ENCODE data around the gene SPATS2L.

Gene SPATS2L

DNA sequence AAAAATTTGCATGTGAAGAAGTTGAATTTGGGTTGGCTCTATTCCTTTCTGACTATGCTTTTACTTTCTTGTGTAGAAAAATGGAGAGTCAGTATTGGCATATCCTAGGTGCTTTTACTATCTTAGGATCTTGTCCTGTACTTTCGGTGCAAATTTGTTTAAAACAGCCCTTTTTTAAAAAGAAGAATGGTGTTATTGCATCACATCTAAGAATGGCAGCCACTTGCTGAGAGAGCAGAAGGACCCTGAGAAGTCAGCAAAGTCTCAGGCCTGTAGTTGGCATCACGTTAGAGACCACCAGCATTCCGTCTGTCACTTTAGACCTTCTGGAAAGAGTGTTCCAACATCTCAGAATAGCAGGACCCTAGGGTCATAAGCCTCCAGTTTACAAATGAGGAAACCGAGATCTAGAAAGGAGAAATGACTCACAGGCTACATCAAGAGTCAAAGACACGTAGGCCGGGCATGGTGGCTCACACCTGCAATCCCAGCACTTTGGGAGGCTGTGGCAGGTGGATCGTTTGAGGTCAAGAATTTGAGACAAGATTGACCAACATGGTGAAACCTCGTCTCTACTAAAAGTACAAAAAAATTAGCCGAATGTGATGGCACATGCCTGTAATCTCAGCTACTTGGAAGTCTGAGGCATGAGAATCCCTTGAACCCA, 42.5 kb downstream of the SPATS2L start:
- Histone ChIP-seq H3K4me3 (ENCODE audit: low read depth, low read length) (no peak overlapping the region), H3K27ac (ENCODE audit: extremely low read depth, low read depth, low read length) (no peak overlapping the region), H3K9me3 (ENCODE audit: control insufficient read depth, insufficient read depth, low read depth, low read length) (no peaks in the 10 kb centered on the region), H3K36me3 (ENCODE audit: control insufficient read depth in 2 of 2, insufficient read depth in 1 of 2, low read length in 2 of 2) (no peaks in the 10 kb centered on the region), H3K4me1 (ENCODE audit: control insufficient read depth, insufficient read depth, low read length) (peaks cover 11% of the 10 kb centered on the region; the same call in 1 of the 2 replicates)
- ChIA-PET CTCF (no interaction called here), POLR2A (no interaction called here)
- TF ChIP-seq ZNF600 (tag by site-specific recombination; IDR thresholded peaks at IDR 0.05) (no peak), ZNF747 (tag by site-specific recombination; IDR thresholded peaks at IDR 0.05) (no peak), ZNF623 (tag by site-specific recombination; IDR thresholded peaks at IDR 0.05) (no peak), ZNF558 (tag by site-specific recombination; IDR thresholded peaks at IDR 0.05) (no peak), RBAK (tag by site-specific recombination; IDR thresholded peaks at IDR 0.05) (no peak), KLF9 (tag by site-specific recombination; IDR thresholded peaks at IDR 0.05; ENCODE audit: low read depth) (no peak), HOXA7 (CRISPR knock-in tag; IDR thresholded peaks at IDR 0.05; ENCODE audit: borderline replicate concordance) (no peak), ZNF707 (tag by site-specific recombination; IDR thresholded peaks at IDR 0.05) (no peak), KLF10 (tag by site-specific recombination; IDR thresholded peaks at IDR 0.05) (no peak), ZNF121 (tag by site-specific recombination; IDR thresholded peaks at IDR 0.05) (no peak), ZNF2 (tag by site-specific recombination; IDR thresholded peaks at IDR 0.05) (no peak), TRIM28 (IDR thresholded peaks at IDR 0.05; ENCODE audit: borderline replicate concordance, low read length) (no peak)
- TF ChIP-seq, protein P1, sequence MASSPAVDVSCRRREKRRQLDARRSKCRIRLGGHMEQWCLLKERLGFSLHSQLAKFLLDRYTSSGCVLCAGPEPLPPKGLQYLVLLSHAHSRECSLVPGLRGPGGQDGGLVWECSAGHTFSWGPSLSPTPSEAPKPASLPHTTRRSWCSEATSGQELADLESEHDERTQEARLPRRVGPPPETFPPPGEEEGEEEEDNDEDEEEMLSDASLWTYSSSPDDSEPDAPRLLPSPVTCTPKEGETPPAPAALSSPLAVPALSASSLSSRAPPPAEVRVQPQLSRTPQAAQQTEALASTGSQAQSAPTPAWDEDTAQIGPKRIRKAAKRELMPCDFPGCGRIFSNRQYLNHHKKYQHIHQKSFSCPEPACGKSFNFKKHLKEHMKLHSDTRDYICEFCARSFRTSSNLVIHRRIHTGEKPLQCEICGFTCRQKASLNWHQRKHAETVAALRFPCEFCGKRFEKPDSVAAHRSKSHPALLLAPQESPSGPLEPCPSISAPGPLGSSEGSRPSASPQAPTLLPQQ (tag by site-specific recombination; IDR thresholded peaks at IDR 0.05): no peak
- TF ChIP-seq, protein P2, sequence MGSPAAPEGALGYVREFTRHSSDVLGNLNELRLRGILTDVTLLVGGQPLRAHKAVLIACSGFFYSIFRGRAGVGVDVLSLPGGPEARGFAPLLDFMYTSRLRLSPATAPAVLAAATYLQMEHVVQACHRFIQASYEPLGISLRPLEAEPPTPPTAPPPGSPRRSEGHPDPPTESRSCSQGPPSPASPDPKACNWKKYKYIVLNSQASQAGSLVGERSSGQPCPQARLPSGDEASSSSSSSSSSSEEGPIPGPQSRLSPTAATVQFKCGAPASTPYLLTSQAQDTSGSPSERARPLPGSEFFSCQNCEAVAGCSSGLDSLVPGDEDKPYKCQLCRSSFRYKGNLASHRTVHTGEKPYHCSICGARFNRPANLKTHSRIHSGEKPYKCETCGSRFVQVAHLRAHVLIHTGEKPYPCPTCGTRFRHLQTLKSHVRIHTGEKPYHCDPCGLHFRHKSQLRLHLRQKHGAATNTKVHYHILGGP (tag by site-specific recombination; IDR thresholded peaks at IDR 0.05): no peak
- TF ChIP-seq, protein P3, sequence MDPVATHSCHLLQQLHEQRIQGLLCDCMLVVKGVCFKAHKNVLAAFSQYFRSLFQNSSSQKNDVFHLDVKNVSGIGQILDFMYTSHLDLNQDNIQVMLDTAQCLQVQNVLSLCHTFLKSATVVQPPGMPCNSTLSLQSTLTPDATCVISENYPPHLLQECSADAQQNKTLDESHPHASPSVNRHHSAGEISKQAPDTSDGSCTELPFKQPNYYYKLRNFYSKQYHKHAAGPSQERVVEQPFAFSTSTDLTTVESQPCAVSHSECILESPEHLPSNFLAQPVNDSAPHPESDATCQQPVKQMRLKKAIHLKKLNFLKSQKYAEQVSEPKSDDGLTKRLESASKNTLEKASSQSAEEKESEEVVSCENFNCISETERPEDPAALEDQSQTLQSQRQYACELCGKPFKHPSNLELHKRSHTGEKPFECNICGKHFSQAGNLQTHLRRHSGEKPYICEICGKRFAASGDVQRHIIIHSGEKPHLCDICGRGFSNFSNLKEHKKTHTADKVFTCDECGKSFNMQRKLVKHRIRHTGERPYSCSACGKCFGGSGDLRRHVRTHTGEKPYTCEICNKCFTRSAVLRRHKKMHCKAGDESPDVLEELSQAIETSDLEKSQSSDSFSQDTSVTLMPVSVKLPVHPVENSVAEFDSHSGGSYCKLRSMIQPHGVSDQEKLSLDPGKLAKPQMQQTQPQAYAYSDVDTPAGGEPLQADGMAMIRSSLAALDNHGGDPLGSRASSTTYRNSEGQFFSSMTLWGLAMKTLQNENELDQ (tag by site-specific recombination; IDR thresholded peaks at IDR 0.05; ENCODE audit: low read depth): no peak
- TF ChIP-seq, protein P4, sequence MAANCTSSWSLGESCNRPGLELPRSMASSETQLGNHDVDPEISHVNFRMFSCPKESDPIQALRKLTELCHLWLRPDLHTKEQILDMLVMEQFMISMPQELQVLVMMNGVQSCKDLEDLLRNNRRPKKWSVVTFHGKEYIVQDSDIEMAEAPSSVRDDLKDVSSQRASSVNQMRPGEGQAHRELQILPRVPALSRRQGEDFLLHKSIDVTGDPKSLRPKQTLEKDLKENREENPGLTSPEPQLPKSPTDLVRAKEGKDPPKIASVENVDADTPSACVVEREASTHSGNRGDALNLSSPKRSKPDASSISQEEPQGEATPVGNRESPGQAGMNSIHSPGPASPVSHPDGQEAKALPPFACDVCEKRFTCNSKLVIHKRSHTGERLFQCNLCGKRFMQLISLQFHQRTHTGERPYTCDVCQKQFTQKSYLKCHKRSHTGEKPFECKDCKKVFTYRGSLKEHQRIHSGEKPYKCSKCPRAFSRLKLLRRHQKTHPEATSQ (tag by site-specific recombination; IDR thresholded peaks at IDR 0.05): no peak
- TF ChIP-seq, protein P5, sequence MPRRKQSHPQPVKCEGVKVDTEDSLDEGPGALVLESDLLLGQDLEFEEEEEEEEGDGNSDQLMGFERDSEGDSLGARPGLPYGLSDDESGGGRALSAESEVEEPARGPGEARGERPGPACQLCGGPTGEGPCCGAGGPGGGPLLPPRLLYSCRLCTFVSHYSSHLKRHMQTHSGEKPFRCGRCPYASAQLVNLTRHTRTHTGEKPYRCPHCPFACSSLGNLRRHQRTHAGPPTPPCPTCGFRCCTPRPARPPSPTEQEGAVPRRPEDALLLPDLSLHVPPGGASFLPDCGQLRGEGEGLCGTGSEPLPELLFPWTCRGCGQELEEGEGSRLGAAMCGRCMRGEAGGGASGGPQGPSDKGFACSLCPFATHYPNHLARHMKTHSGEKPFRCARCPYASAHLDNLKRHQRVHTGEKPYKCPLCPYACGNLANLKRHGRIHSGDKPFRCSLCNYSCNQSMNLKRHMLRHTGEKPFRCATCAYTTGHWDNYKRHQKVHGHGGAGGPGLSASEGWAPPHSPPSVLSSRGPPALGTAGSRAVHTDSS (tag by site-specific recombination; IDR thresholded peaks at IDR 0.05): no peak

DNA sequence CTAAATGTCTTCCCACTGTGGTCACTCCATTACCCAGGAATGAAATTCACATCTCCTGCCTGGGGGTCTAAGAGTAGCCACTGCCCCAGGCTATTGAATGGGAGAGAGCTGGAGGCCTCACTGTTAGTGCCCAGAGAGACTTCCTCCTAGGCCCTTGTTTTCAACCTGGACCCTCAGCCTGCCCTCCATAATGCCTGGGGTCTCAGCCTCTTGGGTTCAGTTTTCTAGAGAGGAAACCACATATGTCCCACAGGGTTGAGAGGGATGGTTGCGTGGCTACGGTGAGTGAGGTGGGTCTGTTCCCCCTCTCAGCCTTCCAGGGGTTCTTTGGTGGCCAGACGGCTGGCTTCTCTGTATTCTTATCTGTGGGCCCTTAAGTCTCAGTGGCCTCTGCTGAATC, 43.4 kb downstream of the SPATS2L start:
- Histone ChIP-seq H3K27ac (ENCODE audit: extremely low read depth, low read depth, low read length) (no peak overlapping the region), H3K4me1 (ENCODE audit: control insufficient read depth, insufficient read depth, low read length) (peaks cover 11% of the 10 kb centered on the region; the same call in 1 of the 2 replicates), H3K9me3 (ENCODE audit: control insufficient read depth, insufficient read depth, low read depth, low read length) (no peaks in the 10 kb centered on the region), H3K36me3 (ENCODE audit: control insufficient read depth in 2 of 2, insufficient read depth in 1 of 2, low read length in 2 of 2) (no peaks in the 10 kb centered on the region), H3K4me3 (ENCODE audit: low read depth, low read length) (no peak overlapping the region)
- ChIA-PET CTCF (no interaction called here), POLR2A (no interaction called here)
- TF ChIP-seq MZF1 (tag by site-specific recombination; IDR thresholded peaks at IDR 0.05; ENCODE audit: borderline replicate concordance) (no peak), GLI4 (tag by site-specific recombination; IDR thresholded peaks at IDR 0.05) (no peak), ZEB2 (tag by site-specific recombination; IDR thresholded peaks at IDR 0.05) (no peak), ZNF146 (tag by site-specific recombination; IDR thresholded peaks at IDR 0.05) (no peak), ZNF660 (tag by site-specific recombination; IDR thresholded peaks at IDR 0.05) (no peak), ZNF626 (tag by site-specific recombination; IDR thresholded peaks at IDR 0.05) (no peak)
- TF ChIP-seq, protein P6, sequence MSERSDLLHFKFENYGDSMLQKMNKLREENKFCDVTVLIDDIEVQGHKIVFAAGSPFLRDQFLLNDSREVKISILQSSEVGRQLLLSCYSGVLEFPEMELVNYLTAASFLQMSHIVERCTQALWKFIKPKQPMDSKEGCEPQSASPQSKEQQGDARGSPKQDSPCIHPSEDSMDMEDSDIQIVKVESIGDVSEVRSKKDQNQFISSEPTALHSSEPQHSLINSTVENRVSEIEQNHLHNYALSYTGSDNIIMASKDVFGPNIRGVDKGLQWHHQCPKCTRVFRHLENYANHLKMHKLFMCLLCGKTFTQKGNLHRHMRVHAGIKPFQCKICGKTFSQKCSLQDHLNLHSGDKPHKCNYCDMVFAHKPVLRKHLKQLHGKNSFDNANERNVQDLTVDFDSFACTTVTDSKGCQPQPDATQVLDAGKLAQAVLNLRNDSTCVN (tag by site-specific recombination; optimal IDR thresholded peaks at IDR 0.05): no peak
- TF ChIP-seq, protein P7, sequence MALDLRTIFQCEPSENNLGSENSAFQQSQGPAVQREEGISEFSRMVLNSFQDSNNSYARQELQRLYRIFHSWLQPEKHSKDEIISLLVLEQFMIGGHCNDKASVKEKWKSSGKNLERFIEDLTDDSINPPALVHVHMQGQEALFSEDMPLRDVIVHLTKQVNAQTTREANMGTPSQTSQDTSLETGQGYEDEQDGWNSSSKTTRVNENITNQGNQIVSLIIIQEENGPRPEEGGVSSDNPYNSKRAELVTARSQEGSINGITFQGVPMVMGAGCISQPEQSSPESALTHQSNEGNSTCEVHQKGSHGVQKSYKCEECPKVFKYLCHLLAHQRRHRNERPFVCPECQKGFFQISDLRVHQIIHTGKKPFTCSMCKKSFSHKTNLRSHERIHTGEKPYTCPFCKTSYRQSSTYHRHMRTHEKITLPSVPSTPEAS (tag by site-specific recombination; IDR thresholded peaks at IDR 0.05): no peak

Measured in HEK293 (cell line).